Transverse colon (tissue), 4 donors: ENCODE measurements around the gene ZNF330.

ENCODE experiments used
- EP300 ChIP-seq: sonication (generic); formaldehyde crosslinking; IDR thresholded peaks from one replicate; pipeline ENCODE4 v1.6.1; 2017; ENCODE audit warnings: antibody characterized with exemption, low read depth
- POLR2A ChIP-seq: fragments of 450-650 bp; IDR thresholded peaks from one replicate; pipeline ENCODE4 v1.6.1; 2016; ENCODE audit warnings: antibody characterized with exemption, mild to moderate bottlenecking, moderate library complexity
- POLR2AphosphoS5 ChIP-seq, 3 donors: sonication (generic); formaldehyde crosslinking; IDR thresholded peaks; one replicate each; pipeline ENCODE4 v1.6.1; 2016; ENCODE audit warnings: antibody characterized with exemption in 3 of 3
- TF ChIP-seq, protein P1 (sequence below), 5 experiments: fragments of 200-600 bp in 3 of 5; fragments of 450-650 bp in 2 of 5; sonication (generic) in 3 of 5; IDR thresholded peaks; 1 replicate in 2 of 5; 2 replicates in 3 of 5; pipeline ENCODE4 v1.5.1; 2016 to 2017; ENCODE audit warnings: antibody characterized with exemption in 5 of 5, inconsistent platforms in 3 of 5, mild to moderate bottlenecking in 2 of 5, moderate library complexity in 1 of 5

- TF ChIP-seq EP300 (no peak), POLR2AphosphoS5 (IDR thresholded peaks at IDR 0.05) (no peak), POLR2A (no peak)
- TF ChIP-seq, protein P1, sequence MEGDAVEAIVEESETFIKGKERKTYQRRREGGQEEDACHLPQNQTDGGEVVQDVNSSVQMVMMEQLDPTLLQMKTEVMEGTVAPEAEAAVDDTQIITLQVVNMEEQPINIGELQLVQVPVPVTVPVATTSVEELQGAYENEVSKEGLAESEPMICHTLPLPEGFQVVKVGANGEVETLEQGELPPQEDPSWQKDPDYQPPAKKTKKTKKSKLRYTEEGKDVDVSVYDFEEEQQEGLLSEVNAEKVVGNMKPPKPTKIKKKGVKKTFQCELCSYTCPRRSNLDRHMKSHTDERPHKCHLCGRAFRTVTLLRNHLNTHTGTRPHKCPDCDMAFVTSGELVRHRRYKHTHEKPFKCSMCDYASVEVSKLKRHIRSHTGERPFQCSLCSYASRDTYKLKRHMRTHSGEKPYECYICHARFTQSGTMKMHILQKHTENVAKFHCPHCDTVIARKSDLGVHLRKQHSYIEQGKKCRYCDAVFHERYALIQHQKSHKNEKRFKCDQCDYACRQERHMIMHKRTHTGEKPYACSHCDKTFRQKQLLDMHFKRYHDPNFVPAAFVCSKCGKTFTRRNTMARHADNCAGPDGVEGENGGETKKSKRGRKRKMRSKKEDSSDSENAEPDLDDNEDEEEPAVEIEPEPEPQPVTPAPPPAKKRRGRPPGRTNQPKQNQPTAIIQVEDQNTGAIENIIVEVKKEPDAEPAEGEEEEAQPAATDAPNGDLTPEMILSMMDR (IDR thresholded peaks at IDR 0.05) = no peak
Measured at GRCh38 chr4:141207961-141208360, 12.7 kb upstream of the ZNF330 start.
